Activated CD8-positive, alpha-beta memory T cell treated with anti-CD3 and anti-CD28 coated beads for 36 hours (primary cell): ENCODE measurements around the gene HAT1. TPM values are rescaled to one million over a fixed set of nuclear protein-coding genes. Genes with fewer than 3 reads are reported as not detected.
"Not testable (repeated sequence)": the region's sequence is repeated elsewhere in the genome, so short reads cannot be mapped to it uniquely, and the experiment has no call there.

Experiments
- CTCF ChIA-PET: fragments of 350-600 bp; sonication (Branson Sonifier 250); formaldehyde crosslinking; loops from one replicate; lab custom pipeline; 2021; ENCODE audit warnings: antibody characterized with exemption; lab: Charles Lee
- POLR2A ChIA-PET: fragments of 350-600 bp; sonication (Branson Sonifier 250); formaldehyde crosslinking; loops from one replicate; lab custom pipeline; 2021; ENCODE audit warnings: antibody characterized with exemption; lab: Charles Lee
- total RNA-seq, 2 experiments: library from RNA; stranded (reverse); gene quantifications; one replicate each; pipeline ENCODE4 v1.2.3, GENCODE V29; 2021

The HAT1 gene
- total RNA-seq, 2 experiments from 2014 or later, result 84.4 to 88.7 TPM

- CTCF ChIA-PET, result no interaction called here
Measured at GRCh38 chr2:171960570-171960969, 38.3 kb downstream of the HAT1 start.

GRCh38 chr2:171963198-171963597 is 40.9 kb downstream of the HAT1 start:
- ChIA-PET CTCF (no interaction called here), POLR2A (no interaction called here)

More at GRCh38 chr2:171960570-171960969, 38.3 kb downstream of the HAT1 start:
- POLR2A ChIA-PET, result no interaction called here

GRCh38 chr2:171964308-171964707 is 42.0 kb downstream of the HAT1 start:
- CTCF ChIA-PET, result no interaction called here
- POLR2A ChIA-PET, result no interaction called here

- CTCF ChIA-PET, result no interaction called here
- POLR2A ChIA-PET, result no interaction called here
Measured at GRCh38 chr2:171965238-171965637, 43.0 kb downstream of the HAT1 start.

GRCh38 chr2:171965661-171966060 is 43.4 kb downstream of the HAT1 start:
- POLR2A ChIA-PET, result no interaction called here
- CTCF ChIA-PET, result no interaction called here

- POLR2A ChIA-PET, result no interaction called here
- CTCF ChIA-PET, result no interaction called here
Measured at GRCh38 chr2:171966235-171966634, 44.0 kb downstream of the HAT1 start.

GRCh38 chr2:171966688-171967087 is 44.4 kb downstream of the HAT1 start:
- ChIA-PET CTCF (no interaction called here), POLR2A (no interaction called here)

GRCh38 chr2:171968509-171968908 is 46.2 kb downstream of the HAT1 start:
- POLR2A ChIA-PET, result no interaction called here
- CTCF ChIA-PET, result no interaction called here

- ChIA-PET CTCF (no interaction called here), POLR2A (no interaction called here)
Measured at GRCh38 chr2:171972329-171972982, 50.2 kb downstream of the HAT1 start.

GRCh38 chr2:171979103-171979502 is 56.8 kb downstream of the HAT1 start:
- CTCF ChIA-PET, result no interaction called here
- POLR2A ChIA-PET, result no interaction called here

- POLR2A ChIA-PET, result not testable (repeated sequence)
Measured at GRCh38 chr2:171983924-171984323, 61.7 kb downstream of the HAT1 start.

GRCh38 chr2:171985076-171985475 is 62.8 kb downstream of the HAT1 start:
- POLR2A ChIA-PET, result no interaction called here
- CTCF ChIA-PET, result no interaction called here

More at GRCh38 chr2:171983924-171984323, 61.7 kb downstream of the HAT1 start:
- CTCF ChIA-PET, result not testable (repeated sequence)

GRCh38 chr2:171986778-171987177 is 64.5 kb downstream of the HAT1 start:
- ChIA-PET POLR2A (no interaction called here), CTCF (no interaction called here)

GRCh38 chr2:171991027-171991426 is 68.8 kb downstream of the HAT1 start:
- ChIA-PET POLR2A (no interaction called here), CTCF (interaction anchor here (0.6 kb wide), 1 partner anchor 462 kb away, joined by 3 read pairs; no protein-coding TSS in a partner anchor)

GRCh38 chr2:171995586-171995985 is 73.3 kb downstream of the HAT1 start:
- CTCF ChIA-PET, result no interaction called here
- POLR2A ChIA-PET, result no interaction called here

GRCh38 chr2:171996021-171996420 is 73.8 kb downstream of the HAT1 start:
- POLR2A ChIA-PET, result no interaction called here
- CTCF ChIA-PET, result no interaction called here

- CTCF ChIA-PET, POLR2A ChIA-PET: not testable (repeated sequence)
Measured at GRCh38 chr2:171997031-171997430, 74.8 kb downstream of the HAT1 start.

- CTCF ChIA-PET, result no interaction called here
- POLR2A ChIA-PET, result no interaction called here
Measured at GRCh38 chr2:171999161-171999560, 76.9 kb downstream of the HAT1 start.

- ChIA-PET CTCF (no interaction called here), POLR2A (interaction anchor here (0.6 kb wide), 1 partner anchor 12 kb away, joined by 3 read pairs; no protein-coding TSS in a partner anchor)
Measured at GRCh38 chr2:171999604-172000469, 77.6 kb downstream of the HAT1 start, which contains the start of gene METAP1D. Gene METAP1D (plus strand): TSS chr2:171999953. CDS start chr2:171999970, 17 bp downstream.

GRCh38 chr2:172000696-172001361 is 78.6 kb downstream of the HAT1 start:
- CTCF ChIA-PET, result no interaction called here
- POLR2A ChIA-PET, result interaction anchor here (0.6 kb wide), 1 partner anchor 11 kb away, joined by 3 read pairs; no protein-coding TSS in a partner anchor
